Measurements from ENCODE around the gene ETNK1.

The ETNK1 gene

DNA sequence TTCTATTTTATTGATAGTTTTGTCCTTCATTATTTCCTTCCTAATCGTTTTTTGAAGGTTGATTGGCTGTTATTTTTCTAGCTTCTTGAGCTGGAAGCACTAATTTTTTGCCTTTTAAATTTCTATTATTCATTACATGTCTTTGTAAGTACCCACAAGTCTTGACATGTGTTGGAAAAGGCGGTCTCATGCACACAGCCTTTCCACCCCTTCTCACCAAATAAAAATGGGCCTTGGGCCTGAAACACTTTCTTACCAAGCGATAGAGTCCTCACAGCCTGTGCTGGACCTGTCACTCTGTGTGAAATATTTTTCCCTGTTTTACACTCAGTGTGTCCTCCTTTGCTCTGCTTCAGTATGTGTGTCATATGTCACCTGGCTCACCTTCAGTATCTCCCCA lies 9.9 kb downstream of the ETNK1 start:
- DNase-seq (ENCODE audit: low spot score), result no peak

DNA sequence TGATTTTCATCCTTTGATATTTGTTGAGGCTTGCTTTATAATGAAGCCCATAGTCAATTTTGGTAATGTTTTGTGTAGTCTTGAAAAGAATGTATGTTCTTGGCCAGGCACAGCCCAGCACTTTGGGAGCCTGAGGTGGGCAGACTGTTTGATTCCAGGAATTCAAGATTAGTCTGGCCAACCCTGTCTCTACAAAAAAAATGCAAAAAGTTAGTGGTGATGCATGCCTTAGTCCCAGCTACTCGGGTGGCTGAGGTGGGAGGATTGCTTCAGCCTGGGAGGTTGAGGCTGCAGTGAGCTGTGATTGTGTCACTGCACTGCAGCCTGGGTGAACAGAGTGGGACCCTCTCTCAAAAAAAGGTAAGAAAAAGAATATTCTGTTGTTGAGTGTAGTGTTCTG lies 10.8 kb downstream of the ETNK1 start:
- no peak for DNase-seq (ENCODE audit: low spot score)

DNA sequence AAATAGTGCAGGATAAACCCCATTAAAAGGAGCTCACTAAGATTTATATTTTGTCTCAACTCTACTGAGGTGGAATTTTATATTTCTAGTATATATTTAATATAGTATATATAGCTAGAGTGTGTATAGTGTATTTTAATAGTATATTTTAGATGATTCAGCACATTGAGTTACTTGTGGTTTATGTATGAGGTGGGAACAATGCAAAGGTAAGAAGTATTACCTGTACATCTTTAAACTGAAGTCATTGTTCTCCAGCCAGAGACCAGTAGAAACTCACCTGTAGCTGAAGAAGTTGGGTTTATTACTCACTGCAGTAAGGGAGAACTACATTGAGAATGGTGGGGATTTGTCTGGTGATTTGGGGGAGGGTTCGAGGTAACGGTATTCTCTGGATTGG lies 15.9 kb downstream of the ETNK1 start:
- DNase-seq (ENCODE audit: low spot score), result no peak

DNA sequence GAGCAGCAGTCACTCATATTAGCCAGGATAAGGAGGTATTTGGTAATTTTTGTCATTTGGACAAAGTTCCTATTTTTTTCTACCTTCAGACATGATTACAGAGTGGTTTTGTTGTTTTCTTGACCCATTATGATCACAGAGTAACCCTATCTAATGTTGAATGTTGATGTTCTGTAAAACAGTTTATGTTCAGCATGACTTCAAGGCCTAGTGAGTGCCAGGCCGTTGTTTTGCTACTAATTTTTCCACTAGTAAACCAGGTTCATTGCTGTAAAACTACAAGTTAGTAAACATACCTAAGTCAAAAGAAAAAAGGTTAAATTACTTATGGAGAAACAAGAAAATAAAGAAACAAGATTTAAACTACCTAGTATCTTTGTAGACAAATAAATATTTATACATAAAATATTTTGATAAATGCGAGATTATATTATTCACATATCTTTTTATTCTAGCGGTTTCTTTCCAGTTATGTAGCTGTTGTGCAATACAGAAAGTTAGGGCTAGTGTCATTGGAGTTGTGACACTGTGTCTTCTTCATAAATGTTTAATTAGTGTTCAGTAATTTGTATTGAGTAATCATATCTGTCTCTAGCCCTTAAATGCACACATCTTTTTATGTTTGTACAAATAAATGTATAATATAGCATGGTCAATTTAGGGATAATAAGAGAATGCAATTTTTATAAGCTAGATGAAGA lies 16.5 kb downstream of the ETNK1 start:
- DNase-seq (ENCODE audit: low spot score), result no peak

DNA sequence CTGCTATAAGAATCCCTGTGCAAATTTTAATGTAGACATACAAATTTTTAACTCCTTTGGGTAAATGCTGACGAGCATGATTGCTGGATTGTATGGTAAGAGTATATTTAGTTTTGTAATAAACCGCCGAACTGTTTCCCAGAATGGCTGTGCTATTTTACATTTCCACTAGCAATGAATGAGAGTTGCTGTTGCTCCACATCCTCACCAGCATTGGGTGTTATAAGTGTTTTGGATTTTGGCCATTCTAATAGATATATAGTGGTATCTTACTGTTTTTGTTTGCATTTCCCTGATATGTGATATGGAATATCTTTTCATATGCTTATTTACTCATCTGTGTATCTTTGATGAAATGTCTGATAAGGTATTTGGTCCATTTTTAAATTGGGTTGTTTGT lies 23.7 kb downstream of the ETNK1 start:
- DNase-seq (ENCODE audit: low spot score), result no peak

DNA sequence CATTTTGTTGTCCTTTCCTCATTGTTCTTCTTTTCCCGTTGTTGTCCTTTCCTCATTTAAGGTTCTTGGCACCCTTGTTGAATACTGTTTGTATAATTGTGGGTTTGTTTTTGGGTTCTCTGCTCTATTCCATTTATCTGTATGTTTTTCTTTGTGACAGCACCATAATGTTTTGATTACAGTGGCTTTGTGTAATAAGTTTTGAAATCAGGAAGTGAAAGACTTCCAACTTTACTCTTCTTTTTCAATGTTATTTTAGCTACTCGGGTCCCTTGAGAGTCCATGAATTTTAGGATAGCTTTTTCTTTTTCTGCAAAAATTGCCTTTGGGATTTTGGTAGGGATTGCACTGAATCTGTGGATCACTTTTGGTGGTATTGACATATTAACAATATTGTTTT lies 28.1 kb downstream of the ETNK1 start:
- DNase-seq (ENCODE audit: low spot score), result no peak

DNA sequence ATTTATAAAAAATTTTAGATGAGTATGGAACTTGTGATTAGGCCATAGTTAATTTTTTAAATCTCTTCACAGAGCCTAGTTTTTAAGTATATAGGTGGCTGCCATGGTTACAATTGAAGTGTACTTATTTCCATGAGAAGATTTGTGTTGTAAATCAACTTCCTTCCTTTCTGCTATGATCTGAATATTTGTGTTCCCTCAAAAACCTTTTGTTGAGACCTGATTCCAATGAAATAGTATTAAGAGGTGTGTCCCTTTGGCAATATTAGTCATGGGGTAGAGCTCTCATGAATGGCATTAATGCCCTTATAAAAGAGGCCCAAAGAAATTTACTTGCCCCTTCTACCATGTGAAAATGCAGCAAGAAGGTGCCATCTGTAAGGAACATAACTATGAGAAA lies 28.8 kb downstream of the ETNK1 start:
- no peak for DNase-seq (ENCODE audit: low spot score)

DNA sequence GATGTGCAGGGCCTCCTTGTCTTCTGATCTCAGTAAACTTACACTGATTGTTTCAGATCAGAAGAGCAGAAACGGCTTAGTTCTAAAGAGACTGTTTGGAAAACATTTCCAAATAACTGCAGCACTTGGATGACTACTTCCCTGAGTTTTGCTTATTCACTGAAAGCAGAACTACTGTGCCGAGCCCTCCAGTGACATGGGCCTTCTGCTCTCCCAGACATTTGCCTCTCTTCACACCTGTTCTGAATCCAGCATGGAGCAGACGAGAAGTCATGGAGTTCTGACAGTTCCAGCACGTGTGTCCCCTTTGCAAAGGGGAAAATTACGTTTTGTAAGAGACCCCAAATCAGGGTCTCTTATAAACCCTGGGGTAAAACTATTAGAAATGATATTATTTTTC lies 31.4 kb downstream of the ETNK1 start:
- no peak for DNase-seq (ENCODE audit: low spot score)

DNA sequence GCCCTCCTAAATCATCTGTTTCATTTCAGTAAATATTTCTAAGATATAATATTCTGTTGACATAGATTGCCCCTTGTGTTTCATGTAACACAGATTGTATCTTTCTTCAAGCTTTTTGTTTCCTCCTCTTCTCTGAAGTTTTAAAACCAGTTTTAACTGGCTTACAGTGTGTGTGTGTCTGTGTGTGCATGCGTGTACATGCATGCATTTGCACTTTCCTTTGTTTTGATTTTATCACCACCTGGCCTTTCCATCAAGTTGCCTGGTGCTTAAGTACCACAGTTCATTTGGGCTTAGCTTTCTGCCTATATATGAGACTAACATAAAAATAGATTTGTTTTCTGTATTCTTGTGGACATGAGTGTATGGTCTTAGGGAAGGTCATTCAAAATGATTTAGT lies 31.9 kb downstream of the ETNK1 start:
- no peak for DNase-seq (ENCODE audit: low spot score)

DNA sequence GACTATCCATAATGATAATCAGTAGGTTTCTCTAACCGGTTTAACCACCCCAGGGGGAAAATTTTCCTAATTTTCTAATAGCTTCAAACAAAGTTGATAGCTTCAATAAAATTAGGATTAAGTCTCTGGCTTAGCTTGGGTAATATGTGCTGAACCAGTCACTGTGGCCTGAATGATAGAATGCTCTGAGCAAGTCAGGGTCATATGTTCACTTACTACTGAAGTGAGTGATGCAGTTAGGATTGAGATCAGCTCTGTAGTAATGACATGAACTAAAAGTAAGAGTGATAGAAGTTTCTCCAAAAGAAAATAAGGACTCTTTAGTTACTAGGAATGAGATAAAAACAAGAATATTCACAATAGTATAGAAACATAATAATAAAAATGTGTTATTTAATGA lies 32.6 kb downstream of the ETNK1 start:
- no peak for DNase-seq (ENCODE audit: low spot score)

DNA sequence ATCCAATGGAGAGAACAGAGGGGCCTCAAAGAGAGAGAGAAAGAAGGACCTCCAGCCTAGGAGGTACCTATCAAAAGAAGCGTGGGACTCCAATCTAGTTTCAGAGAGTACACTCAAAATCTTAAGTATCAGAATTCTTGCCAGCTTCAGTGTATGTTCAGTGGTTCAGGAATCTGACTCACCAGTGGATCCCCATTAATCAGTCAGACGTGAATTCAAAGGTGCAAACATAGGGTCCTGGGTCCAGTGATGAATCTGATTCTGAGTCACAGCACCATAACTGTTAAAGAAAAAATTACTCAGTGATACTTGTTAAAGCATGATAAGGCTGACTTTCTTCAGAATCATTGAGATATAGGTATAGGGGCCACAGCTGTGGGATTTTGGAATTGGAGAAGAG lies 33.2 kb downstream of the ETNK1 start:
- DNase-seq (ENCODE audit: low spot score), result peak; percentile 18

DNA sequence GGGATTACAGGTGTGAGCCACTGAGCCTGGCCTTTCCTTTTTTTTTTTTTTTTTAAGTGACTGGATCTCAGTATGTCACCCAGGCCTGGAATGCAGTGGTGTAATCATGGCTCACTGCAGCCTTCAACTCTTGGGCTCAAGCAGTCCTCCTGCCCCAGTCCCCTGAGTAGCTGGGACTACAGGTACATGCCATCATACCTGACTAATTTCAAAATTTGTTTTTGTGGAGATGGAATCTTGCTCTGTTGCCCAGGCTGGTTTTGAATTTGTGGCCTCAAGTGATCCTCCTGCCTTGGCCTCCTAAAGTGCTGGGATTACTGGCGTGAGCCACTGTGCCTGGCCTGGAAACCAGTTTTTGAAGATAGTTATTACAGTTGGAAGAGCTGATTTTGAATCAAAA lies 37.4 kb downstream of the ETNK1 start:
- no peak for DNase-seq (ENCODE audit: low spot score)

DNA sequence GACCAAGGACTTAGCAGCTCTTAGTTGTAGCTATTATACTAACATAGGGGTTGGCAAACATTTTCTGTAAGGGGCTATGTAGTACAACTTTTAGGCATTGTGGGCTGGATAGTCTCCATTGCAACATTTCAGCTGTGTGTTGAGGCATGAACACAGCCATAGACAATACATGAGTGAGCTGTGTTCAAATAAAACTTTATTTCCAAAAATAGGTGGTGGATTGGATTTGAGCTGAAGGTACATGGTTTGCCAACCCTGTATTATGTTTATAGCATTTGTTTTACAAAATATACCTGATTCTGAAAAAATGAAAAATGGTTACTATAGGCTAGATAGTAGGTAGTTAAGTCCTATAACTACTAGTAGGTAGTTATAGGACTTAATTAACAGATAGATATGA lies 40.5 kb downstream of the ETNK1 start:
- no peak for DNase-seq (ENCODE audit: low spot score)

DNA sequence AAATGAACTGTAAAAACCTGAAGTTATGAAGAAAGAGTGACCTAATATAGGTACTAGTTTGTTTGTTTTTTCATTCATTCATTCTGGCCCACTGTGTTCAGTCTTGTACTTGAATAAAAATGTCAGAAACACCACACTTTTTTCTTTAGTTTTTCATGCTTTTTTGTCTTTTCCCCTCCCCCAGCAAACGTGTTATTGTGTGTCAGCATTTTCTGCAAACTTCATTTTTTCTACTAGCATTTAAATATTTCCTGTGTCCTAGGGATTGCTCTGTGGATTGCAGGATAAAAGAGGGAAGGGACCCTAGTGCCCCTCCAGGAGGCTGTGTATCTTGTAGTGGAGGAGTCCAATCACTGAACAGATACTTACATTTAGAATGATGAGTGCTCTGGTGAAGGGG lies 42.2 kb downstream of the ETNK1 start:
- no peak for DNase-seq (ENCODE audit: low spot score)

DNA sequence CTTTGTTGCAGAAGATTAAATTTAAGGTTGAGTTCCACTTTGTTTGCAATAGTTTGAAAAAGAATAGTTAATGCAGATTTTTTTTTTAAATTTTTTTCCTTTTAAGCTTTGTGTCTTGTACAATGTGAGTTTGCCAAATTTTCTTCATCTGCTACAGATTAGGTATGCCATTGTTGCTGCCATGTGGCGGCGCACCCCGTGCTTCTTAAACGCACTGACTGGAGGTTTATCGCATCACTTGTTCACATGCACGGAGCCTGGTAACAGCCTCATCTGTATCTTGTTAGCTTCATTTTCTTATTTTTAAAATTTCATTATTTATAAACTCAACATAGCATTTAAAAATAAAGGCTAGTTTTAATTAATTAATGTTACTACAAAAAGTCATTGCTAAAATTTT lies 43.5 kb downstream of the ETNK1 start:
- no peak for DNase-seq (ENCODE audit: low spot score)

DNA sequence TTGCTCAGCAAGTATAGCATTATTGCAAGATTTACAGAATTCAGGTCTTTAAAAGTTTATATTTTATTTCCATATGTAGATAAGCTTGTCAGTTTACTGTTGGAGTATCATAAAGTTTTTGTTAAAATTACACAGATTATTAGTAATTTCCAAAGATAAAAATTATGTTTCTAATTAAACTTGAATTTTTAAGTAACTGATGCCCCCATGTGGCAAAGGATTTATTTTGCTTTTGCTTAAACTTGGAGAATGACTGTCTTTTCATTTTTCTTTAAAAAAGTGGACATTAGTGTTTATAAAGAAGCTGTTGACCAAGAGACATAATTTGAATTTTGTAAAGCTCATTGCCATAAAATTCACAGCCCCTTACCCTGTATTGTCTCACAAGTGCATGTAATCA lies 45.8 kb downstream of the ETNK1 start:
- no peak for DNase-seq (ENCODE audit: low spot score)

DNA sequence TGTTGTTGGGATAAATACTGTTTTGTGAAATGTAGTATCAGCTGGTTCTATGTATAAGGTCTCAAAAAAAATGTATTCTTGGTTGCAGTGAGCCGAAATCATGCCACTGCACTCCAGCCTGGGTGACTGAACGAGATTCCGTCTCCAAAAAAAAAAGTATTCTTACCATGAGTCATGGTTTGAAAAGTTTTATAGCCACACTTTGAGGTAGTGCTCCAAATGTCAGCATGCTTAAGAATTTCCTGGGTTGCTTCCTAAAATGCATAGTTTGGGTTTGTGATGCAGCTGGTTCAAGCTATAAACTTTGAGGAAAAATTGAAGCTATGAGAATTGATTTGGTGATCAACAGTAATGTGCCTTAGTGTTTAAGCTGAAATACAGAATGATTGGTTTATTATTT lies 48.0 kb downstream of the ETNK1 start:
- no peak for DNase-seq (ENCODE audit: low spot score)

DNA sequence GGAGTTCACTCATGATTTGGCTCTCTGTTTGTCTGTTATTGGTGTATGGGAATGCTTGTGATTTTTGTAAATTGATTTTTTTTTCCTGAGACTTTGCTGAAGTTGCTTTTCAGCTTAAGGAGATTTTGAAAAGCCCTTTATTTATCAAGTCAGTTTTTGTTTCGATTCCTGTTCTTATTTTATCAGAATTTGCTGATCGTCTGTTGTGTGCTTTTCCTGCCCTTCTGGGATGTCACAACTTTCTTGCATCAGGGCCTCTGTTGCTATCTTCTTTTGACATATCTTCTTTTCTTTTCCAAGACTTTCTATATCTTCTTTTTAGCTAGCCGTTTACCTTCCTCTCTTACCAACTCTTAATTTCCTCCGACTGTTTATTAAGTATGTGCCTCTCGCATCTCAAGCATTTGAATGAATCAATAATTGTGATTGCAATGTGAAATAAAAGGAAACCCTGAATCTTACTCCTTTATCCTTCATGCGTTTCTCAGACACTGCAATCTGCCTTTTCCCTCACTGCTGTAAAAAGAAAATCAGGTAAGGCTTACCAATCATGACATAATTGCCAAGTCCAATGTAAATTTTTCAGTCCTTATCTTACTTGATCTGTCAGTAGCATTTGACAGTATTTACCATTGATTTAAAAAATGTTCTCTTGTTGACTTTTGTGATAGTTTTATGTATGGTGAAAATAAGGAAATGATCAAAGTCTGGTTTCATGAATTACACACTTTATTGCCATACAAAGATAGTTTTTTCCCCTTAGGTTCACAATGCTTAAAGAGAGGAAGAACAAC lies 53.0 kb downstream of the ETNK1 start:
- no peak for DNase-seq (ENCODE audit: low spot score)

DNA sequence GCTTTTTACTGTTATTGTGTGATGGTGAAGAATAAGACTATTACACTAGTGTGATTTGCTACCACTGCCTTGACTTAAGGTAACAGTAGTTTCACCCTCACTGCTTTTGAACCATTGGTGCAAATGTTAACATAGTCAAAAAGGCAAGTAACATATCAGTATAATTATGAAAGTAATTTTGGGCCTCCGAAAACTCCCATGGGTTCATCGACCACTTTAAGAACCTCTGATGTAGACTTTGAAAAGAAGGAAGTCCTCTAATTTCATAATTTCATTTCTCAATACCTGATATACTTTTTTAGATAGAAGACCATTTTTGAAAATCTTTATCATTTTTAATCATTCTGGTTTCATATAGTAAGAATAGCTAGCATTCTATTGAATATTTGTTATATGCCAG lies 57.7 kb downstream of the ETNK1 start:
- no peak for DNase-seq (ENCODE audit: low spot score)

DNA sequence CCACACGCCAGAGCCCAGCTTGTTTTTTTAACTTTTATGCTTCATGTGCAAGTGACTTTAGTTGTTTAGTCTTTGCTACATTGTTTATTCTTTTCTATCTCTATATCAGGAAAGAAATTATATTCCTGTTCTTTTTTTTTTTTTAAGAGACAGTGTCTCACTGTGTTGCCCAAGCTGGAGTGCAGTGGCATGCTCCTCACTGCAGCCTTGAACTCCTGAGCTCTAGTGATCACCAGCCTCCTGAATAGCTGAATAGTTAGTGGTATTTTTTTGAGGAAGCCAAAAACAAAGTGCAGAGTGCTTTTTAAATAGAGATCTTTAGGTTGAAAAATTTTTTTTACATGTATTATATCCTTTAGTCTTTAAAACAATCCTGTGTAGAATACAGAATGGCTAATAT lies 58.2 kb downstream of the ETNK1 start:
- no peak for DNase-seq (ENCODE audit: low spot score)

DNA sequence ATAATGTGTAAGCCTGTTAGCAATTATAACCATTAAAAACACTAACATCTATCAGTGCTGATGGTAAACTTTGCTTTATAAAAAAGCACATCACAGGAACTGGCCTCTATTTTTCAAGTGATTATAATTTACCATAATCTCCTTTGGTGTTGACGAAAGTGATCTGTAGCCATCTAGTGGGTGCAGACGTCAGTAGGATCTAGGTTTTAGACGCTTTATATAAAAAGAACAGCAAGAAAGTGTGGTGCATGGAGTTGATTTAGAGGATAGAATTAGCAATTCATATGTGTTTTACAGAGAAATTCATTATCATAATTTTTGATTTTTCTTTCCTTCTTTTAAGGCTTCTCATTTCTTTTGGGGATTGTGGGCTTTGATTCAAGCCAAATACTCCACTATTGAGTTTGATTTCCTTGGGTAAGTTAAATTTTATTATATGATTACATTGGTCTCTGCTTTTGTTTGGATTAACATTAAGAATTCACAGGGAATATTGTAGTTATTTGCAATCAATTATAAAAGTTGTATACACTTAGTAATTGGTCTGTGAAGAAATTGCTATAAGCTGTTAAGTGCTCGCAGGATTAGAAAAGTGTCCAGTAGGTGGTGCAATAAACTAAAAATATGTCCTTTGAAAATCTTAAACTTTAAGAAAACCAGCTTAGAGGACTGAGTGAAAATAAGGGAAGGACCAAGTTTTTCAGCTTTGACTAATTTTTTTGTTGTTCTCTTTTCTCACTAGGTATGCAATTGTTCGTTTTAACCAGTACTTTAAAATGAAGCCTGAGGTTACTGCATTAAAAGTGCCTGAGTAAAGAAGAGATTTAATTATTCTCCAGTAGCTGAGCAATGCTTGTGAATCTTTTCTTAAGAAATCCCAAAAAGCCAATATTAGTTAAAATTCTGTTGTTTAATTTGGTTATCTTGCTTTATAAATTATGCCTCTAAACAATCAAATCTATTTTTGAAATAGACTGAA lies 59.5 kb downstream of the ETNK1 start:
- peak; percentile 28 for DNase-seq (ENCODE audit: low spot score)

DNA sequence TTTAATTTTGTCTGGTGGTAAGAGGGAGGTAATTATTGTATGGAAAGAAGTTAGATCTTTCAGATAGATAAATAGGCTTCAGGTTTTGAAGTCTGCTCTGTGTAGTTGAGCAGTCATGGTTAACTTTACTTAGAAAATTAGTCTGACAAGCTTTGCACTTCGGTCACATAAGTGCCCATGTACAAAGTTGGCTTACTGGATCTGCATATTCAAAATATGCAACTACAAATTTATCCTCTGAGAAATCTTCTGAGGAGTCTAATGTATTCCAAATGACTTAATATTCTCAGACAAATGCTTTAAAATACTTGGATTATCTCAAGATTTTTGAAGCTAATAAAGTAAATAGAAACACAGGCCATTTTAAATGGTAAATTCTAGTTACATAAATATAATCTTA lies 61.2 kb downstream of the ETNK1 start:
- DNase-seq (ENCODE audit: low spot score), result no peak

Data from CD4-positive, alpha-beta T cell treated with Interleukin-15 for 4 hours (primary cell).